ENCODE results near the gene SERPINB12. TPM values are rescaled to one million over a fixed set of nuclear protein-coding genes. Genes with fewer than 3 reads are reported as not detected.

SERPINB12 gene
- total RNA-seq, 1 experiment from 2014 or later, result not detected

DNA sequence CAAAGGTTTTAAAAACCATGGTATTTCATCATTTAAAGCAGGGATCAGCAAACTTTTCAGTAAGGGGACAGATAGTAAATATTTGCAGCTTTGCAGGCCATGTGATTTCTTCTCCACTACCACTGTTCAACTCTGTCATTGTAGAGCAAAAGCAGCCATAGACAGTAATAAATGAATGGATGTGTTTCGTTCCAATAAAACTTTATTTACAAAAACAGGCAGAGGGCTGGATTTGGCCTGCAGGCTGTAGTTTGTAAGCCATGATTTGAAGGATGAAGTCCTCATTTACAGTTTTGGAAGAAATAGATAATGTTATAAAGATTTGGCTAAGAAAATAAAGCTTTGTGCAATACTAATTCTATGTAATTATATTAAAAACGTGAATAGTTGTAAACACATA lies 1.8 kb downstream of the SERPINB12 start:
- in situ Hi-C loops (cut with HindIII; ENCODE audit: low sequenced_read_pairs), result no loop called here
- no peak for DNase-seq (ENCODE audit: low spot score)

- in situ Hi-C loops (cut with HindIII; ENCODE audit: low sequenced_read_pairs), result no loop called here
- DNase-seq (ENCODE audit: low spot score), result no peak
Measured at GRCh38 chr18:63545000-63545399, 2.8 kb downstream of the SERPINB12 start.

- DNase-seq (ENCODE audit: low spot score), result no peak
- in situ Hi-C loops (cut with HindIII; ENCODE audit: low sequenced_read_pairs), result no loop called here
Measured at GRCh38 chr18:63550068-63550467, 7.9 kb downstream of the SERPINB12 start.

- DNase-seq (ENCODE audit: low spot score), result no peak
- in situ Hi-C loops (cut with HindIII; ENCODE audit: low sequenced_read_pairs), result no loop called here
Measured at GRCh38 chr18:63551769-63552168, 9.6 kb downstream of the SERPINB12 start.

GRCh38 chr18:63552581-63552980 lies 10.4 kb downstream of the SERPINB12 start:
- in situ Hi-C loops (cut with HindIII; ENCODE audit: low sequenced_read_pairs), result no loop called here
- DNase-seq (ENCODE audit: low spot score), result no peak

GRCh38 chr18:63553081-63553480 lies 10.9 kb downstream of the SERPINB12 start:
- no peak for DNase-seq (ENCODE audit: low spot score)
- in situ Hi-C loops (cut with HindIII; ENCODE audit: low sequenced_read_pairs), result no loop called here

DNA sequence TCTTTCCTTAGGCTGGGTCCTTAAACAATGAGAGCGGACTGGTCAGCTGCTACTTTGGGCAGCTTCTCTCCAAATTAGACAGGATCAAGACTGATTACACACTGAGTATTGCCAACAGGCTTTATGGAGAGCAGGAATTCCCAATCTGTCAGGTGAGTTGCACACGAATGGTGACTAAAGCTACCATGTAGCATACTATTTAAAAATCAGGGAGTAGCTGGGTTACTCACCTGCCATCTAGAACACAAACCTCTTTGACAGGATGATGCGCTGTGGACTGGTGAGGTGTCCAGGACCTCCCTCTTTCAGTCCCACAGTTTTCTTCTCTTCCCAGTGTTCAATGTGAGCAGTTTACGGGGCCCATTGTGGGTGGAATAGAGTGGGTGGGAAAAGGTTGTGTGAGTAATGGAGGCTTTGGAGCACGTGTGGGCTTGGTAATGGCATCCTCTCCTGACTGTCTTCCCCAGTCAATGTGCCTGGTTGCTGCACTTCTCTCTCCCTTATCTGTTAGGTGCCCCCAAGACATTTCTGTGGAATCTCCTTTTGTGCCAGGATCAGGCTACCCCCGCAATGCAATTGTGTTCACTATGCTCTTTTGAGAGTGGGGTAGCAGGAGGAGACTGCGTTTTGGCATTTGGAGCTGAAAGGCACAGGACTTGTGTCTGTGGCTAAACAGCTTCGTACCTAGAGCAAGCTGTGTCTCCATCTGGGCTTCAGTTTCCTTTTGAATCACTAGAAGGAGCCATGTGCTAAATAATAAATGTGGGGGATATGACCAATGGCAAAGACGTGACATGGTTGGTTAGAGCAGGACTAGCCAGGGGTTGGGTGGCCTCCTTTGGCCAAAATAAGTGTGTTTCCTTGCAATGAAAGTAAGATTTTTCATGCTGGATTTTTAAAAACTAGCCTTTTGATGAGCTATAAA lies 17.7 kb downstream of the SERPINB12 start:
- no peak for DNase-seq (ENCODE audit: low spot score)
- in situ Hi-C loops (cut with HindIII; ENCODE audit: low sequenced_read_pairs), result no loop called here

GRCh38 chr18:63562284-63562683 lies 20.1 kb downstream of the SERPINB12 start:
- in situ Hi-C loops (cut with HindIII; ENCODE audit: low sequenced_read_pairs), result no loop called here
- DNase-seq (ENCODE audit: low spot score), result no peak

GRCh38 chr18:63564021-63564420 lies 21.9 kb downstream of the SERPINB12 start:
- in situ Hi-C loops (cut with HindIII; ENCODE audit: low sequenced_read_pairs), result no loop called here
- DNase-seq (ENCODE audit: low spot score), result no peak

GRCh38 chr18:63564561-63564960 lies 22.4 kb downstream of the SERPINB12 start:
- in situ Hi-C loops (cut with HindIII; ENCODE audit: low sequenced_read_pairs), result no loop called here
- no peak for DNase-seq (ENCODE audit: low spot score)

DNA sequence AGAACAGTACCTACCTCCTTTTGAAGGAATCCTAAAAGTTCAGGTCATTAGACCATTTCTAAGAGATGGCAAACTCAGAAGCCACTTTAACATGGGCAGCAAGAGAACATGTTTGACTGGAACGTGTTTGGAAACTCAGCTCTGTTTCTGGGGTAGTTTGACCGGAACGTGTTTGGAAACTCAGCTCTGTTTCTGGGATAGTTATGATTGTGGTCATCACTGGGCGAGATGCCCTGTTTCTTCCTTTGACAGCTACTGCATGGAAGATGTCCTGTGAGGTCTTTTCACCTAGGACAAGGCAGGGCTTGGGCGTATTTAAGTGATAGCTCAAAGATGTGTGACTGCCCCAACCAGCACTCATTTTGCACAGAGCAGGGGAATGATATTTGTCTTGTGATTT lies 25.1 kb downstream of the SERPINB12 start:
- DNase-seq (ENCODE audit: low spot score), result no peak
- in situ Hi-C loops (cut with HindIII; ENCODE audit: low sequenced_read_pairs), result no loop called here

- no peak for DNase-seq (ENCODE audit: low spot score)
- in situ Hi-C loops (cut with HindIII; ENCODE audit: low sequenced_read_pairs), result no loop called here
Measured at GRCh38 chr18:63567825-63568224, 25.7 kb downstream of the SERPINB12 start.

- DNase-seq (ENCODE audit: low spot score), result no peak
- in situ Hi-C loops (cut with HindIII; ENCODE audit: low sequenced_read_pairs), result no loop called here
Measured at GRCh38 chr18:63570721-63571120, 28.6 kb downstream of the SERPINB12 start.

- in situ Hi-C loops (cut with HindIII; ENCODE audit: low sequenced_read_pairs), result no loop called here
- no peak for DNase-seq (ENCODE audit: low spot score)
Measured at GRCh38 chr18:63575681-63576080, 33.5 kb downstream of the SERPINB12 start.

GRCh38 chr18:63578357-63578958 lies 36.3 kb downstream of the SERPINB12 start:
- peak; percentile 4 for DNase-seq (ENCODE audit: low spot score)
- in situ Hi-C loops (cut with HindIII; ENCODE audit: low sequenced_read_pairs), result no loop called here

GRCh38 chr18:63579616-63580015 lies 37.4 kb downstream of the SERPINB12 start:
- in situ Hi-C loops (cut with HindIII; ENCODE audit: low sequenced_read_pairs), result no loop called here
- no peak for DNase-seq (ENCODE audit: low spot score)

DNA sequence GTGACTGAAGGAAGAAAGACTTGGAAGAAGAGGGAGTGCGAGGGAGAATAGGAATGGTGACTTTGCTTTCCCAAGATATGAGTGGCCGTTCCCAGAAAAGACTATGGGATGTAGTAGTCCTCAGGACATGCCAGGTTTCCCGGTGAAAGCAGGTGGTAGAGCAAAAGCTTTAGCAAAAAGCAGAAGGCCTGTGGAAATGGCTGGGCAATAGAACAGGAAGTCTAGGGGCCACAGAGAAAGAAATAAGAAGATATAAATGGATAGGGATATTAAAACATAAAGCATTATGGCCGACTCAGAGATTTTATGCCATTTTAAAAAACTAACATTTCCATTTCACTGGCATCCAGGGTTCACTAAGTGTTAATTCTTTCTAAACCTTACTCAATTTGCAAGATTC lies 43.8 kb downstream of the SERPINB12 start:
- DNase-seq (ENCODE audit: low spot score), result no peak
- in situ Hi-C loops (cut with HindIII; ENCODE audit: low sequenced_read_pairs), result no loop called here

DNA sequence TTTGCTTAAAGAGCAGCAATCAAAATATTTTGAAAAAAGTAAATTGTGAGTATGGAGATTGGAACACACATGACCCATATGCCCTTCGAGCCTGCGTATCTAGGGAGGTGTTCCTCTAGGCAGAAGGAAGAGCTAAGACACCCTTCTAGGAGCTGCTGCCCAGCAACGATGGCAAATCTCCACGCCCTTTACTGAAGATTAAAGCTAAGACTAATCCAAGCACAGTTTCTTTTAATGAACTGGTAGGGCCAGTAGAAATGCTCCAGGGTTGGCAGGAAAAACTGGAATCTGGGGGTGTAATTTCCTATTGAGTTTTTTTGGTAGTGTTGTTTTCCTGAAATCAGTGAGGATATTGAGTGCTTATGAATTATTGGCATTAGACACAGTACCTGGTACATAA lies 44.3 kb downstream of the SERPINB12 start:
- in situ Hi-C loops (cut with HindIII; ENCODE audit: low sequenced_read_pairs), result no loop called here
- DNase-seq (ENCODE audit: low spot score), result no peak

DNA sequence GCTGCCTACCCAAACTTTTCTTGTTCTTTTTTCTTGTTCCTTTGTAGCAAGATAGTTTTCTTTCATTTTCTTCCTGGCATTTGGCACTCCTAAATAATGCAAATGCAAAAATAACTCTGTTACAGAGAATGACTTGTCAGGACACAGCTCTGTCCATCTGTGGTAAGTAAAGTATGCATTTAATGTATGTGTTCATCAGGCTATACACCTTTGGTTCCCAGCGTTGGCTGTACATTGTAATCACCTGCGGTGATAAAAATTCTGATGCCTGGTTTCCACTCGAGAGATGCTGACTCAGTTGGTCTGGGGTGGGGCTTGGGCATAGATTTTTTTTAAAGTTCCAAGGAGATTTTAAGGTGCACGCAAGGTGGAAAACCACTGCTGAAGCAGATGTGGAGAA lies 44.8 kb downstream of the SERPINB12 start, which contains the start of gene SERPINB13:
Gene SERPINB13 (plus strand): TSS at position 378 of the 400 bp plus-strand sequence. CDS start 1,325 bp downstream, outside the sequence.
- in situ Hi-C loops (cut with HindIII; ENCODE audit: low sequenced_read_pairs), result no loop called here

GRCh38 chr18:63588909-63589308 lies 46.7 kb downstream of the SERPINB12 start:
- in situ Hi-C loops (cut with HindIII; ENCODE audit: low sequenced_read_pairs), result no loop called here
- DNase-seq (ENCODE audit: low spot score), result no peak

More for the DNA sequence above, 44.8 kb downstream of the SERPINB12 start, which contains the start of gene SERPINB13:
- DNase-seq (ENCODE audit: low spot score), result no peak
